ENCODE measurements around the gene CTDSPL.
"Not testable (repeated sequence)": the region's sequence is repeated elsewhere in the genome, so short reads cannot be mapped to it uniquely, and the experiment has no call there.

Gene CTDSPL

GRCh38 chr3:38026856-38027255 lies 165.2 kb downstream of the CTDSPL start:
- DNase-seq: no peak

- no peak for DNase-seq
Observed at GRCh38 chr3:38027466-38028465, 166.1 kb downstream of the CTDSPL start.

- no peak for DNase-seq
Observed at GRCh38 chr3:38028621-38029361, 167.1 kb downstream of the CTDSPL start.

- DNase-seq: no peak
Observed at GRCh38 chr3:38029400-38030125, 167.9 kb downstream of the CTDSPL start, which contains the start of gene PLCD1. PLCD1 (minus strand) TSS chr3:38029642; CDS start chr3:38029539, 103 bp downstream.

GRCh38 chr3:38030126-38031021 lies 168.7 kb downstream of the CTDSPL start:
- no peak for DNase-seq

GRCh38 chr3:38031022-38031994 lies 169.6 kb downstream of the CTDSPL start:
- DNase-seq: no peak

GRCh38 chr3:38032328-38032865 lies 170.7 kb downstream of the CTDSPL start:
- DNase-seq: no peak

- DNase-seq: not testable (repeated sequence)
Observed at GRCh38 chr3:38033586-38033985, 171.9 kb downstream of the CTDSPL start.

Measured in NCI-H1092 (cell line).